BLaER1 (cell line): ENCODE measurements around the gene SAG.

Source experiments
- H3K27ac ChIP-seq: shearing (Covaris generic); formaldehyde crosslinking; 2 replicates; pipeline ENCODE4 v1.8.1; 2022
- H3K27me3 ChIP-seq: shearing (Covaris generic); formaldehyde crosslinking; 2 replicates; pipeline ENCODE4 v1.8.1; 2022
- H3K36me3 ChIP-seq: shearing (Covaris generic); formaldehyde crosslinking; 2 replicates; pipeline ENCODE4 v1.8.1; 2022
- H3K4me1 ChIP-seq: shearing (Covaris generic); formaldehyde crosslinking; 2 replicates; pipeline ENCODE4 v1.8.1; 2022
- H3K4me2 ChIP-seq: shearing (Covaris generic); formaldehyde crosslinking; 2 replicates; pipeline ENCODE4 v1.8.1; 2022
- H3K4me3 ChIP-seq: shearing (Covaris generic); formaldehyde crosslinking; 2 replicates; pipeline ENCODE4 v1.8.1; 2022
- H3K9ac ChIP-seq: shearing (Covaris generic); formaldehyde crosslinking; 2 replicates; pipeline ENCODE4 v1.8.1; 2022
- H3K9me3 ChIP-seq: shearing (Covaris generic); formaldehyde crosslinking; 2 replicates; pipeline ENCODE4 v1.8.1; 2022
- H4K20me1 ChIP-seq: shearing (Covaris generic); formaldehyde crosslinking; 2 replicates; pipeline ENCODE4 v1.8.1; 2022
- Cebpa-rat ChIP-seq: shearing (Covaris generic); IDR thresholded peaks from 2 replicates; pipeline ENCODE4 v1.8.1; 2022

The SAG gene

GRCh38 chr2:233389601-233390125 lies 82.0 kb downstream of the SAG start:
- Histone ChIP-seq H3K9me3 (peaks cover 14% of the 10 kb centered on the region; the same call in 1 of the 2 replicates), H3K4me3 (no peak overlapping the region), H3K4me2 (no peak overlapping the region), H3K27me3 (no peaks in the 10 kb centered on the region), H3K36me3 (peaks cover 82% of the 10 kb centered on the region), H4K20me1 (peaks cover 100% of the 10 kb centered on the region), H3K27ac (peak overlapping the region; percentile 12; the same call in 1 of the 2 replicates), H3K9ac (no peak overlapping the region), H3K4me1 (peaks cover 87% of the 10 kb centered on the region)
- no peak for TF ChIP-seq Cebpa-rat

DNA sequence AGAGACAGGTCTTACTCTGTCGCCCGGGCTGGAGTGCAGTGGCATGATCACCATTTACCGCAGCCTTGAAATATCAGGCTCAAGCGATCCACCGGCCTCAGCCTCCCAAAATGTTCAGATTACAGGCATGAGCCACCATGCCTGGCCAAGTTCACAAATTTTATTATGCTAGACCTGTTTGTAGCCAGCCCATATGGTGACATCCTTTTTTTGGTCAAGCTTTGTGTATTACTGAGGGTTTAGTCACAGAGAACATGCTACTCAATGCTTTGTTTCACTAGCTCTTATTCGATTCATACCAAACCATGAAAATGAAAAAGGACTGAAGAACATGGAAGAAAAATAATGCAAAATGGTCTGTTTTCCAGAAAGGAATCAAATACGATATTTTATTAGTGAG lies 88.1 kb downstream of the SAG start:
- peaks cover 66% of the 10 kb centered on the region for H3K4me1 ChIP-seq
- H4K20me1 ChIP-seq = peaks cover 89% of the 10 kb centered on the region
- no peak for TF ChIP-seq Cebpa-rat
- no peak overlapping the region for H3K4me3 ChIP-seq
- no peak overlapping the region for H3K9ac ChIP-seq
- H3K9me3 ChIP-seq = no peaks in the 10 kb centered on the region; the same call in 1 of the 2 replicates
- H3K4me2 ChIP-seq = no peak overlapping the region
- no peaks in the 10 kb centered on the region for H3K27me3 ChIP-seq
- peaks cover 96% of the 10 kb centered on the region for H3K36me3 ChIP-seq
- H3K27ac ChIP-seq = no peak overlapping the region
